ENCODE measurements around the gene CRYGN.

CRYGN gene

DNA sequence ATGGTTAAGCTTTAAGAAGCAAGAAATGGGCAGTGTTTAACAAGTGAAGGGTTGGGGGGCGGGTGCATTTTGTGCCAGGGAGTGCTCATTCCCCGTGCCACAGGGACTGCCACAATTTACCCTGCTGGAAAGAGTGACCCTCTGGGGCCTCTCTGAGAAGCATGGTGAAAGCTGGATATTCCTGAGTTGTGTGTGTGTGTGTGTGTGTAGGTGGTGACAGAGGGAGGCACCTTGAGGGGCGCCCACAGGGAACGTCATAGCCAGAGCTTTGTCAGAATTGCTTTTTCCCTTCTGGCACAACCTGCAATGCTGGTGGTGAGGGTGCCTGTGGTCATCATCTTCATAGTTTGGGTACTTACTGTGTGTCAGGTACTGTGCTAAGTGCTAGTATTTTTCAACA lies 27.6 kb downstream of the CRYGN start:
- TF ChIP-seq, protein P1, sequence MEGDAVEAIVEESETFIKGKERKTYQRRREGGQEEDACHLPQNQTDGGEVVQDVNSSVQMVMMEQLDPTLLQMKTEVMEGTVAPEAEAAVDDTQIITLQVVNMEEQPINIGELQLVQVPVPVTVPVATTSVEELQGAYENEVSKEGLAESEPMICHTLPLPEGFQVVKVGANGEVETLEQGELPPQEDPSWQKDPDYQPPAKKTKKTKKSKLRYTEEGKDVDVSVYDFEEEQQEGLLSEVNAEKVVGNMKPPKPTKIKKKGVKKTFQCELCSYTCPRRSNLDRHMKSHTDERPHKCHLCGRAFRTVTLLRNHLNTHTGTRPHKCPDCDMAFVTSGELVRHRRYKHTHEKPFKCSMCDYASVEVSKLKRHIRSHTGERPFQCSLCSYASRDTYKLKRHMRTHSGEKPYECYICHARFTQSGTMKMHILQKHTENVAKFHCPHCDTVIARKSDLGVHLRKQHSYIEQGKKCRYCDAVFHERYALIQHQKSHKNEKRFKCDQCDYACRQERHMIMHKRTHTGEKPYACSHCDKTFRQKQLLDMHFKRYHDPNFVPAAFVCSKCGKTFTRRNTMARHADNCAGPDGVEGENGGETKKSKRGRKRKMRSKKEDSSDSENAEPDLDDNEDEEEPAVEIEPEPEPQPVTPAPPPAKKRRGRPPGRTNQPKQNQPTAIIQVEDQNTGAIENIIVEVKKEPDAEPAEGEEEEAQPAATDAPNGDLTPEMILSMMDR (IDR thresholded peaks at IDR 0.05; ENCODE audit: insufficient read depth, low read depth, low read length, missing control alignments) = no peak
- DNase-seq (ENCODE audit: low read depth) = no peak
- no peak overlapping the region for H3K4me3 ChIP-seq (ENCODE audit: low read depth, low read length)

DNA sequence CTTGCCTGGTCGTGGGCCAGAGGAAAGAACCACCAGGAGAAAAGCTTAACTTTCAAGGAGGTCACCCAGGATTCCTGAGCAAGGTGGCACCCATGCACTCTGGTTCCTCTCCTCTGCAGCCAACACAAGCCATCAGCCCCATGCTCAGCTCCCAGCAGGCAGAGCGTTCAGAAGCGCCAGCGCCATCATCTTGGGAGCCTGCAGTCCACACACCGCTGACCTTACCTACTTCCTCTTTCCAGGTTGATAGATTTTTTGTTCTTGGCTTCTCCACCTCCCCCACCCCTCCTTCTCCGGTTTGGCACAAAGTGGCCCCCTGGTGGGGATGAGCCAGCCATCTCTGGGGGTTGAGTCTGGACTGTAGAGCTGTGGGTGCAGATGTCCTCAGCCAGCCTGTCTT lies 28.4 kb downstream of the CRYGN start:
- TF ChIP-seq, protein P1 (IDR thresholded peaks at IDR 0.05; ENCODE audit: insufficient read depth, low read depth, low read length, missing control alignments) = no peak
- DNase-seq (ENCODE audit: low read depth) = no peak
- no peak overlapping the region for H3K4me3 ChIP-seq (ENCODE audit: low read depth, low read length)

- DNase-seq (ENCODE audit: low read depth) = no peak
- no peak overlapping the region for H3K4me3 ChIP-seq (ENCODE audit: low read depth, low read length)
- TF ChIP-seq, protein P1 (IDR thresholded peaks at IDR 0.05; ENCODE audit: insufficient read depth, low read depth, low read length, missing control alignments) = no peak
Measured at GRCh38 chr7:151410405-151411390, 29.2 kb downstream of the CRYGN start.

DNA sequence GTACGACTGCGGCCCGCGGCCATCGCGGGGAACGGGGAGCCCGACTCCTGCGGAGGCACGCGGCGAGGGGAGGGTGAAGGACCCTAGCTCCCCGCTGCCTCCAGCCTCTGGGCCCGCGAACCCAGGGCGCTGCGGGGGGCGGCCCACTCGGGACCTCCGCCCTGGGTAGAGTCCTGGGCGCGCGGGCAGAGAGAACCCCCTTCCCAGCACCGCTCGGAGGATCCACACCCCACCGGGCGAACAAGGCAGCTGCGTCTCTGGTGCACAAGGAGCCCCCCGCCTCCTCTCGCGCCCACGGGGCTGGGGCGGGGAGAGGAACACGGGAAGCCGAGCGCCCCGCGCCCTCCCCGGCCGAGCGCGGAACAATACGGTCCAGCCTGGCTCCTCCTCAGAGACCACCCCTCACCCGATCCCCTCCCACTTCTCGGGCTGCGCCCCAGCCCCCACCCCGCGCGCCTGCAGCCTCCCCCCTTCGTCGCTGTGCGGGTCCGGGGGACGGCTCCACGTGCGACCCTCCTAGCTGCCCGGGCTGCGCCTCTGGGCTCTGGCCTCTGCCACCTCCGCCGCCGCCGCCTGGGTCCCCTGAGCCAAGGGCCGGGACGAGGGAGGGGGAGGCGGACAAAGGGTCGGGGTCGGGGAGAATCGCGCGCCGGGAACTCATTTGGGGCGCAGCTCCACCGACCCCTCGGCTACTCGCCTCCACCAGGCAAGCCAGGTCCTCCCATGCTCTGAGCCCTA lies 30.1 kb downstream of the CRYGN start, which contains the start of gene WDR86:
Gene WDR86, minus strand, starts transcription at position 372 of the 738 bp plus-strand sequence. CDS start 449 bp downstream, outside the sequence.
- H3K4me3 ChIP-seq (ENCODE audit: low read depth, low read length) = no peak within 1 kb of the TSS
- no peak for DNase-seq (ENCODE audit: low read depth)
- TF ChIP-seq, protein P1 (IDR thresholded peaks at IDR 0.05; ENCODE audit: insufficient read depth, low read depth, low read length, missing control alignments) = no peak

DNA sequence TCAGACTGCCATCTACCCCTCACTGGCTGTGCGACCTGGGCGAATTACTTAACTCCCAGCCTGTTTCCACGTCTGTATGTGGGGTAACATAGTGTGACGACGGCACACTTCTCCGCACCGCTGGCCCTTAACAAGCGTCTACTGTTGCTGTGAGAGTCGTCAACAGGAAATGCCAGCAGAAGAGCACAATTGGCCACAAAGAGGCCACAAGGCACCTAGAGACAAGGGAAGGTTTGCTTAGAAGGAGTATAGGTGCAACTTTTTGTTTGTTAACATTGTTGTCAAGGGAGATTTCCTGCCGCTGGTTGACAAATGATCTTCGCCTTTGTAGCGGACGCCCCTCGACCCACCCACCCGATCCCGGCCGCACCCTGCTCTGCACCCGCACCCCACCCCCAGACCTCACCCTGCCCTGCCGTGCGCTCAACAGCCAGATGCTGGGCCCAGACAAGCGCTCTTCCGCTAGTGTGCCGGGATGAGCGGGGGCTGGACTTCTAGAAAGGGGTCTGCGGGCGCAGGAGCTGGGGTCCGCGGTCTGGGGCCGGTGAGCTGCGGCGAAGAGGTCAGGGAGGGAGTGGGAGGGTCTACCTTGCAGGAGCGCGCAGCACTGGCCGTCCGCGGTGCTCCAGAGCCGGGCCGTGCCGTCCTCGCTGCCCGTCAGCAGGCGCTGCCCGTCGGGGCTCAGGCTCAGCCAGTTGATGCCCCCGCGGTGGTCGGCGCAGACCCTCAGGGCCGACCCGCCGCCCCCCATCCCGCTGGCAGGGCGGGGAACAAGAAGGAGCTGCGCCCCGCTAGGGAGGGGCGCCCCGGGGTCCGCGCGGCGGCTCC lies 30.9 kb downstream of the CRYGN start:
- H3K4me3 ChIP-seq (ENCODE audit: low read depth, low read length) = no peak overlapping the region
- TF ChIP-seq, protein P1 (IDR thresholded peaks at IDR 0.05; ENCODE audit: insufficient read depth, low read depth, low read length, missing control alignments) = no peak
- DNase-seq (ENCODE audit: low read depth) = peak; percentile 62

DNA sequence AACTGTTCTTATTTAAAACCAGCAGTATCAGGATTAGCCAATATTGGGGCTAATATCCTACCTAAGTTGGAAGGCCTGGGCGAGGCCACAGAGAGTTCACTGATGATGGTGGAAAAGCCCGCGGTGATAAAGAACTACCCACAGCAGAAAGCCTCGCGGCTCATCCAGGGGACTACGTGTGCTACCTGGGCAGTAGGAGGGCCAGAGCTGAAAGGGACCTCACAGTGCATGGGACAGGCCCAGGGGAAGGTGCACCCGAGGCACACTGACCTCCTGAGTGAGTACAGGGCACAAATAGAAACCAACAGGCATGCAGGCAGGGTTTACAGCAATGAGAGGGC lies 31.5 kb downstream of the CRYGN start:
- DNase-seq (ENCODE audit: low read depth) = no peak
- H3K4me3 ChIP-seq (ENCODE audit: low read depth, low read length) = no peak overlapping the region
- TF ChIP-seq, protein P1 (IDR thresholded peaks at IDR 0.05; ENCODE audit: insufficient read depth, low read depth, low read length, missing control alignments) = no peak
